ENCODE measurements around the gene LCORL.
"Not testable (repeated sequence)": the region's sequence is repeated elsewhere in the genome, so short reads cannot be mapped to it uniquely, and the experiment has no call there.

Gene LCORL

GRCh38 chr4:18020671-18021469, 685 bp downstream of the LCORL start:
- peak overlapping the region; percentile 76 for H3K27ac ChIP-seq
- no peak for DNase-seq (ENCODE audit: low read depth, low spot score)

- H3K27ac ChIP-seq: no peak overlapping the region
Measured at GRCh38 chr4:18020145-18020670, 1.3 kb downstream of the LCORL start.

GRCh38 chr4:18014269-18014668, 7.3 kb downstream of the LCORL start:
- H3K27ac ChIP-seq: no peak overlapping the region
- DNase-seq (ENCODE audit: low read depth, low spot score): no peak

More at GRCh38 chr4:18020145-18020670, 1.3 kb downstream of the LCORL start:
- no peak for DNase-seq (ENCODE audit: low read depth, low spot score)

- H3K27ac ChIP-seq: no peak overlapping the region
- DNase-seq (ENCODE audit: low read depth, low spot score): no peak
Measured at GRCh38 chr4:18012807-18013462, 8.6 kb downstream of the LCORL start.

GRCh38 chr4:18012134-18012806, 9.3 kb downstream of the LCORL start:
- no peak overlapping the region for H3K27ac ChIP-seq
- no peak for DNase-seq (ENCODE audit: low read depth, low spot score)

GRCh38 chr4:18007625-18008024, 13.9 kb downstream of the LCORL start:
- DNase-seq (ENCODE audit: low read depth, low spot score): no peak
- no peak overlapping the region for H3K27ac ChIP-seq

- DNase-seq (ENCODE audit: low read depth, low spot score); H3K27ac ChIP-seq: not testable (repeated sequence)
Measured at GRCh38 chr4:18006432-18006831, 15.1 kb downstream of the LCORL start.

GRCh38 chr4:17997129-17997528, 24.4 kb downstream of the LCORL start:
- no peak overlapping the region for H3K27ac ChIP-seq
- DNase-seq (ENCODE audit: low read depth, low spot score): peak; percentile 39

GRCh38 chr4:17995165-17995564, 26.4 kb downstream of the LCORL start:
- H3K27ac ChIP-seq: no peak overlapping the region
- DNase-seq (ENCODE audit: low read depth, low spot score): no peak

GRCh38 chr4:17985832-17986231, 35.7 kb downstream of the LCORL start:
- no peak for DNase-seq (ENCODE audit: low read depth, low spot score)
- H3K27ac ChIP-seq: no peak overlapping the region

- H3K27ac ChIP-seq: no peak overlapping the region
- no peak for DNase-seq (ENCODE audit: low read depth, low spot score)
Measured at GRCh38 chr4:17981063-17981462, 40.5 kb downstream of the LCORL start.

GRCh38 chr4:17968721-17969120, 52.8 kb downstream of the LCORL start:
- peak overlapping the region; percentile 34 for H3K27ac ChIP-seq
- DNase-seq (ENCODE audit: low read depth, low spot score): peak; percentile 31

GRCh38 chr4:17967078-17967477, 54.5 kb downstream of the LCORL start:
- no peak overlapping the region for H3K27ac ChIP-seq
- DNase-seq (ENCODE audit: low read depth, low spot score): no peak

GRCh38 chr4:17966312-17966711, 55.2 kb downstream of the LCORL start:
- H3K27ac ChIP-seq: no peak overlapping the region
- no peak for DNase-seq (ENCODE audit: low read depth, low spot score)

GRCh38 chr4:17964576-17964975, 57.0 kb downstream of the LCORL start:
- no peak overlapping the region for H3K27ac ChIP-seq
- DNase-seq (ENCODE audit: low read depth, low spot score): no peak

- no peak overlapping the region for H3K27ac ChIP-seq
- DNase-seq (ENCODE audit: low read depth, low spot score): no peak
Measured at GRCh38 chr4:17962171-17962570, 59.4 kb downstream of the LCORL start.

- no peak for DNase-seq (ENCODE audit: low read depth, low spot score)
- no peak overlapping the region for H3K27ac ChIP-seq
Measured at GRCh38 chr4:17961249-17961648, 60.3 kb downstream of the LCORL start.

GRCh38 chr4:17958181-17958580, 63.4 kb downstream of the LCORL start:
- no peak for DNase-seq (ENCODE audit: low read depth, low spot score)
- no peak overlapping the region for H3K27ac ChIP-seq

GRCh38 chr4:17957688-17958087, 63.9 kb downstream of the LCORL start:
- no peak overlapping the region for H3K27ac ChIP-seq
- DNase-seq (ENCODE audit: low read depth, low spot score): no peak

- no peak overlapping the region for H3K27ac ChIP-seq
- DNase-seq (ENCODE audit: low read depth, low spot score): no peak
Measured at GRCh38 chr4:17956245-17956644, 65.3 kb downstream of the LCORL start.

GRCh38 chr4:17945303-17945702, 76.3 kb downstream of the LCORL start:
- H3K27ac ChIP-seq: no peak overlapping the region
- DNase-seq (ENCODE audit: low read depth, low spot score): no peak
